ENCODE measurements around the gene CDH10.

DNA sequence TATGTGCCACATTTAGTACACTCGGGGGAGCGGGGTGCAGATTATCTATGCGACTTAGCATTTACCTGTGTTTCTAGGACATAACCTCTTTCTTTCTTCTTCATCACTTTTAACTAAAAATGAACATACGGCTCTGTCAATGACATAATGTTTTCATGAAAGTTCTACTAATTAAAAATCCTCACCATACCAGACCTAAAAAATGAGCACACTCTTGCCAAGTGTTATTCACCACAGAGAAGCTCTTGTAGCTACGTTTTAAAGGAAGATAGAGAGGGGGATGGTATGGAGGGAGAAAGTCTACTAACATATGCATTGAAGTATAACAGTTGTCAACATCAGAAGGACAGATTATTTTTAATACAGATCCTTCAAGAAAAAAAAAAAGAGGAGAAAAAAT lies 1.6 kb downstream of the CDH10 start:
- TF ChIP-seq, protein P1, sequence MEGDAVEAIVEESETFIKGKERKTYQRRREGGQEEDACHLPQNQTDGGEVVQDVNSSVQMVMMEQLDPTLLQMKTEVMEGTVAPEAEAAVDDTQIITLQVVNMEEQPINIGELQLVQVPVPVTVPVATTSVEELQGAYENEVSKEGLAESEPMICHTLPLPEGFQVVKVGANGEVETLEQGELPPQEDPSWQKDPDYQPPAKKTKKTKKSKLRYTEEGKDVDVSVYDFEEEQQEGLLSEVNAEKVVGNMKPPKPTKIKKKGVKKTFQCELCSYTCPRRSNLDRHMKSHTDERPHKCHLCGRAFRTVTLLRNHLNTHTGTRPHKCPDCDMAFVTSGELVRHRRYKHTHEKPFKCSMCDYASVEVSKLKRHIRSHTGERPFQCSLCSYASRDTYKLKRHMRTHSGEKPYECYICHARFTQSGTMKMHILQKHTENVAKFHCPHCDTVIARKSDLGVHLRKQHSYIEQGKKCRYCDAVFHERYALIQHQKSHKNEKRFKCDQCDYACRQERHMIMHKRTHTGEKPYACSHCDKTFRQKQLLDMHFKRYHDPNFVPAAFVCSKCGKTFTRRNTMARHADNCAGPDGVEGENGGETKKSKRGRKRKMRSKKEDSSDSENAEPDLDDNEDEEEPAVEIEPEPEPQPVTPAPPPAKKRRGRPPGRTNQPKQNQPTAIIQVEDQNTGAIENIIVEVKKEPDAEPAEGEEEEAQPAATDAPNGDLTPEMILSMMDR (conservative IDR thresholded peaks at IDR 0.05), result no peak
- TF ChIP-seq ZFX (IDR thresholded peaks at IDR 0.05), result no peak

All from C4-2B (cell line).